ENCODE results near the gene KCNH5.

The KCNH5 gene

GRCh38 chr14:63076488-63076887 is 31.2 kb upstream of the KCNH5 start:
- H3K4me3 ChIP-seq (ENCODE audit: low read depth, low read length) = no peak overlapping the region
- no peak for TF ChIP-seq CTCF (IDR thresholded peaks at IDR 0.05; ENCODE audit: low read depth, low read length)
- no peak for TF ChIP-seq MAX (IDR thresholded peaks at IDR 0.05; ENCODE audit: low read depth, low read length)
- TF ChIP-seq MYC (IDR thresholded peaks at IDR 0.05; ENCODE audit: low read depth, low read length) = no peak
- TF ChIP-seq POLR2A (IDR thresholded peaks at IDR 0.05; ENCODE audit: extremely low read depth, insufficient read length) = no peak
- no peak for DNase-seq (ENCODE audit: low read depth)

- H3K4me3 ChIP-seq (ENCODE audit: low read depth, low read length) = no peak overlapping the region
- TF ChIP-seq MYC (IDR thresholded peaks at IDR 0.05; ENCODE audit: low read depth, low read length) (no peak), CTCF (IDR thresholded peaks at IDR 0.05; ENCODE audit: low read depth, low read length) (no peak), POLR2A (IDR thresholded peaks at IDR 0.05; ENCODE audit: extremely low read depth, insufficient read length) (no peak), MAX (IDR thresholded peaks at IDR 0.05; ENCODE audit: low read depth, low read length) (no peak)
- no peak for DNase-seq (ENCODE audit: low read depth)
Measured at GRCh38 chr14:63055631-63056030, 10.4 kb upstream of the KCNH5 start.

GRCh38 chr14:63051992-63052391 is 6.7 kb upstream of the KCNH5 start:
- no peak for TF ChIP-seq CTCF (IDR thresholded peaks at IDR 0.05; ENCODE audit: low read depth, low read length)
- TF ChIP-seq POLR2A (IDR thresholded peaks at IDR 0.05; ENCODE audit: extremely low read depth, insufficient read length) = no peak
- TF ChIP-seq MAX (IDR thresholded peaks at IDR 0.05; ENCODE audit: low read depth, low read length) = no peak
- TF ChIP-seq MYC (IDR thresholded peaks at IDR 0.05; ENCODE audit: low read depth, low read length) = no peak
- H3K4me3 ChIP-seq (ENCODE audit: low read depth, low read length) = no peak overlapping the region
- DNase-seq (ENCODE audit: low read depth) = no peak

GRCh38 chr14:63051301-63051700 is 6.0 kb upstream of the KCNH5 start:
- DNase-seq (ENCODE audit: low read depth) = no peak
- TF ChIP-seq CTCF (IDR thresholded peaks at IDR 0.05; ENCODE audit: low read depth, low read length) (no peak), POLR2A (IDR thresholded peaks at IDR 0.05; ENCODE audit: extremely low read depth, insufficient read length) (no peak), MAX (IDR thresholded peaks at IDR 0.05; ENCODE audit: low read depth, low read length) (no peak), MYC (IDR thresholded peaks at IDR 0.05; ENCODE audit: low read depth, low read length) (no peak)
- no peak overlapping the region for H3K4me3 ChIP-seq (ENCODE audit: low read depth, low read length)

- DNase-seq (ENCODE audit: low read depth) = no peak
- no peak overlapping the region for H3K4me3 ChIP-seq (ENCODE audit: low read depth, low read length)
- TF ChIP-seq MYC (IDR thresholded peaks at IDR 0.05; ENCODE audit: low read depth, low read length) (no peak), POLR2A (IDR thresholded peaks at IDR 0.05; ENCODE audit: extremely low read depth, insufficient read length) (no peak), MAX (IDR thresholded peaks at IDR 0.05; ENCODE audit: low read depth, low read length) (no peak), CTCF (IDR thresholded peaks at IDR 0.05; ENCODE audit: low read depth, low read length) (no peak)
Measured at GRCh38 chr14:63050694-63051093, 5.4 kb upstream of the KCNH5 start.
